Keratinocyte (primary cell): ENCODE results near the gene RBM38. TPM values are rescaled to one million over a fixed set of nuclear protein-coding genes. Genes with fewer than 3 reads are reported as not detected.

Source experiments
- DNase-seq: peaks from one replicate; pipeline ENCODE4 v3.0.0-alpha.2; 2011; ENCODE audit warnings: low read depth, missing footprints, low spot score
- FAIRE-seq: peaks from 2 replicates; lab custom pipeline; 2011; peaks lifted over from hg19 to GRCh38; lab: Jason Lieb, UNC
- H2AFZ ChIP-seq: 2 replicates; pipeline ENCODE4 v1.6.0; 2012; ENCODE audit warnings: low read length, control low read depth, inconsistent platforms; ENCODE audit not compliant: control insufficient read depth
- H3K27ac ChIP-seq: 2 replicates; pipeline ENCODE4 v1.5.1; 2011; ENCODE audit warnings: low read length; ENCODE audit not compliant: control insufficient read depth, insufficient read depth
- H3K27me3 ChIP-seq: 3 replicates; pipeline ENCODE4 v1.6.0; 2011; ENCODE audit warnings: low read length; ENCODE audit not compliant: control insufficient read depth, insufficient read depth; ENCODE audit errors: extremely low read depth
- H3K36me3 ChIP-seq, 2 experiments: 2 replicates in 1 of 2; 3 replicates in 1 of 2; pipeline ENCODE4 v1.5.1; 2011; ENCODE audit warnings: low read length in 2 of 2, mild to moderate bottlenecking in 1 of 2; ENCODE audit not compliant: control insufficient read depth in 2 of 2, insufficient read depth in 2 of 2; ENCODE audit errors: extremely low read depth in 1 of 2
- H3K4me1 ChIP-seq: 3 replicates; pipeline ENCODE4 v1.5.1; 2011; ENCODE audit warnings: low read length; ENCODE audit not compliant: control insufficient read depth, insufficient read depth; ENCODE audit errors: extremely low read depth
- H3K4me2 ChIP-seq: 3 replicates; pipeline ENCODE4 v1.6.0; 2011; ENCODE audit warnings: low read depth, low read length; ENCODE audit not compliant: control insufficient read depth, insufficient read depth; ENCODE audit errors: extremely low read depth
- H3K4me3 ChIP-seq, 3 experiments: fragments of 200-600 bp in 1 of 3; sonication (generic) in 1 of 3; 2 replicates in 2 of 3; 3 replicates in 1 of 3; pipeline ENCODE4 v1.5.1; 2011 to 2016; ENCODE audit warnings: low read length in 3 of 3, mild to moderate bottlenecking in 3 of 3, control low read depth in 2 of 3, inconsistent platforms in 1 of 3, low read depth in 1 of 3, mixed read lengths in 1 of 3, mixed run types in 1 of 3, moderate library complexity in 1 of 3; ENCODE audit not compliant: control insufficient read depth in 2 of 3, insufficient read depth in 2 of 3; ENCODE audit errors: extremely low read depth in 1 of 3
- H3K79me2 ChIP-seq: 2 replicates; pipeline ENCODE4 v1.6.0; 2012; ENCODE audit warnings: low read length; ENCODE audit not compliant: control insufficient read depth, insufficient read depth
- H3K9ac ChIP-seq: 3 replicates; pipeline ENCODE4 v1.6.0; 2011; ENCODE audit warnings: low read length; ENCODE audit not compliant: control insufficient read depth, insufficient read depth; ENCODE audit errors: extremely low read depth
- H3K9me1 ChIP-seq: 3 replicates; pipeline ENCODE4 v1.6.0; 2011; ENCODE audit warnings: low read length; ENCODE audit not compliant: control insufficient read depth, insufficient read depth; ENCODE audit errors: extremely low read depth
- H3K9me3 ChIP-seq: 2 replicates; pipeline ENCODE4 v1.5.1; 2012; ENCODE audit warnings: low read depth, low read length; ENCODE audit not compliant: control insufficient read depth
- H4K20me1 ChIP-seq: 3 replicates; pipeline ENCODE4 v1.6.0; 2011; ENCODE audit warnings: low read length; ENCODE audit not compliant: control insufficient read depth, insufficient read depth; ENCODE audit errors: extremely low read depth
- EZH2 ChIP-seq: IDR thresholded peaks from one replicate; pipeline ENCODE4 v1.6.1; 2012; ENCODE audit warnings: inconsistent platforms, mild to moderate bottlenecking, low read length, moderate library complexity
- dilution Hi-C: fragments of 300-500 bp; cut with MboI; formaldehyde crosslinking; loops from one replicate; pipeline ENCODE4 v1.7.0; 2020; ENCODE audit warnings: low sequenced_read_pairs; ENCODE audit not compliant: extremely low pct_ligation_motif_present
- polyA plus RNA-seq, 5 experiments: library from polyadenylated mRNA; depleted of rRNA in 3 of 5; stranded (reverse) in 3 of 5; stranded (forward) in 1 of 5; unstranded in 1 of 5; fragments of >200 nt; gene quantifications; 1 replicate in 1 of 5; 2 replicates in 3 of 5; 3 replicates in 1 of 5; pipeline versions ENCODE4 v1.2.1 to v1.2.3, GENCODE V29; 2011 to 2012; ENCODE audit warnings: missing spikeins in 2 of 5, low read depth in 1 of 5, low replicate concordance in 1 of 5
- TF ChIP-seq, protein P1 (sequence below), 3 experiments: IDR thresholded peaks in 1 of 3; conservative IDR thresholded peaks in 1 of 3; optimal IDR thresholded peaks in 1 of 3; 2 replicates in 2 of 3; 3 replicates in 1 of 3; pipeline versions ENCODE3 to v1.5.1; 2011; ENCODE audit warnings: low read length in 3 of 3, mild to moderate bottlenecking in 3 of 3, moderate library complexity in 2 of 3, control low read depth in 1 of 3, inconsistent platforms in 1 of 3; ENCODE audit not compliant: insufficient read depth in 2 of 3; ENCODE audit errors: extremely low read depth in 1 of 3

RBM38 gene
- polyA plus RNA-seq, 1 donor (not counting 4 experiments of a cell fraction or from before 2014, with no cell fraction given) = 5.1 TPM

DNA sequence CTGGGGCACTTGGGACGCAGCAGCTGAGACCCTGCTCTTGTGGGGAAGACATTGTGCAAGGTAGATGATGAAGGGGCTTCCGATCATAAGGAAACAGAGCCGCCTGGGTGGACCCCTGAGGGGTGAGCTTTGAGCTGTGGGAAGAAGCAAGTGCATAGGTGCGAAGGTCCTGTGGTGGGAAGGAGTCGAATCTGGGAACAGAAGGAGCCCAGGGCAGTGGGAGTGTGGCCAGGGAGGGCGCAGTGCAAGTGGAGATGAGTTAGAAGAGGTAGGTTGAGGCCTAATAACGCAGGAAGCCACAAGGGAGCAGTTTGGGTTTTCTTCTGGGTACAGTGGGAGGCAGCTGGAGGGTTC lies 10.3 kb downstream of the RBM38 start:
- dilution Hi-C loops = no loop called here
- no peak overlapping the region for H3K4me2 ChIP-seq
- H3K36me3 ChIP-seq = peaks cover 2 to 12% of the 10 kb centered on the region in 2 experiments
- no peaks in the 10 kb centered on the region for H4K20me1 ChIP-seq
- no peaks in the 10 kb centered on the region for H3K4me1 ChIP-seq
- no peak for TF ChIP-seq EZH2
- TF ChIP-seq, protein P1, sequence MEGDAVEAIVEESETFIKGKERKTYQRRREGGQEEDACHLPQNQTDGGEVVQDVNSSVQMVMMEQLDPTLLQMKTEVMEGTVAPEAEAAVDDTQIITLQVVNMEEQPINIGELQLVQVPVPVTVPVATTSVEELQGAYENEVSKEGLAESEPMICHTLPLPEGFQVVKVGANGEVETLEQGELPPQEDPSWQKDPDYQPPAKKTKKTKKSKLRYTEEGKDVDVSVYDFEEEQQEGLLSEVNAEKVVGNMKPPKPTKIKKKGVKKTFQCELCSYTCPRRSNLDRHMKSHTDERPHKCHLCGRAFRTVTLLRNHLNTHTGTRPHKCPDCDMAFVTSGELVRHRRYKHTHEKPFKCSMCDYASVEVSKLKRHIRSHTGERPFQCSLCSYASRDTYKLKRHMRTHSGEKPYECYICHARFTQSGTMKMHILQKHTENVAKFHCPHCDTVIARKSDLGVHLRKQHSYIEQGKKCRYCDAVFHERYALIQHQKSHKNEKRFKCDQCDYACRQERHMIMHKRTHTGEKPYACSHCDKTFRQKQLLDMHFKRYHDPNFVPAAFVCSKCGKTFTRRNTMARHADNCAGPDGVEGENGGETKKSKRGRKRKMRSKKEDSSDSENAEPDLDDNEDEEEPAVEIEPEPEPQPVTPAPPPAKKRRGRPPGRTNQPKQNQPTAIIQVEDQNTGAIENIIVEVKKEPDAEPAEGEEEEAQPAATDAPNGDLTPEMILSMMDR (optimal IDR thresholded peaks at IDR 0.05 in 1 of 3, IDR thresholded peaks at IDR 0.05 in 1 of 3, conservative IDR thresholded peaks at IDR 0.05 in 1 of 3; ENCODE audit: extremely low read depth in 1 of 3, insufficient read depth in 2 of 3, low read length in 3 of 3) = no peak
- H3K4me3 ChIP-seq = no peak overlapping the region
- H2AFZ ChIP-seq = no peak overlapping the region
- H3K27me3 ChIP-seq = no peaks in the 10 kb centered on the region
- H3K9me3 ChIP-seq = no peaks in the 10 kb centered on the region
- FAIRE-seq (no peak), DNase-seq (no peak)
- no peak overlapping the region for H3K9ac ChIP-seq
- H3K9me1 ChIP-seq = no peaks in the 10 kb centered on the region
- H3K79me2 ChIP-seq = no peaks in the 10 kb centered on the region
- no peak overlapping the region for H3K27ac ChIP-seq

DNA sequence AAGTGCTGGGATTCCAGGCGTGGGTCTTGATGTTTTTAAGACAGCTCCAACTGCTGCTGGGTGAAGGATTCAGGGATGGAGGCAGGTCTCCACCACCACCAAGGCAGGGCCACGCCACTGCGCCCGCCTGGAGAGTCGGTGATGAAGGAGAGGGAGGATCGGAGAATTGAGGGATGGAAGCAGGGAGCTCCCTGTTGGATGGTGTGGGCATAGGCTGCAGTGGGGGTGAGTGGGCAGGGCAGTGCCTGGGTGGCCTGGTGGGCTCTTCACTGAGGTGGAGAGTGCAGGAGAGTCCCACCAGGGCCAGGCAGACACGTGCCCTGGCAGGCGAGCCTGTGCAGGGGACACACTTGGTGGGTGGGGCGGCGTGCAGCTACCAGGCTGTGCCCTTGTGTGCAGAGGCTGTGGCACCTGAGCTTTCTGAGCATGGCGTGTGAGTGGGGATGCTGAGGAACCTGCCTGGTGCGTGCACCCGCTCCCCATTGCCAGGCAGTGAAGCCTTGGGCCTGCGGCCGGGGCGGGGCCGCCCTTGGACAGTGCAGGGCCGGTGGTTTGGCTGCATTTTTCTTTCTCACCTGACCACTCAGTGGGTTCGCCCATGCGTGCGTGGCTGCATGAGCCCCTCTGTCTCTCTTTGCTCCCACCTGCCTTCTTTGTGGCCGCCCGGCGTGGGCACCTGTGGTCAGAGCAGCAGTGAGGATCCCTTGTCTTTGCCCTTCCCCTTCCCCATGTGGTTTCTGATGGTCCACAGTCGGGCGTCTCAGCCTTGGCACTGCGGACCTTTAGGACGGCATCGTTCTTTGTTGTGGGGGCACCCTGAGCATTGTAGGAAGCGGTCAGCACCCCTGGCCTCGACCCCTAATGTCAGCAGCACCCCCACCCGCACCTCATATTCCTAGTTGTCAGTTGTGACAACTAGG lies 11.3 kb downstream of the RBM38 start:
- H3K9ac ChIP-seq = no peak overlapping the region
- FAIRE-seq = no peak

More for the DNA sequence above, 11.3 kb downstream of the RBM38 start:
- Histone ChIP-seq H3K27me3 (no peaks in the 10 kb centered on the region), H3K4me3 (no peak overlapping the region), H3K79me2 (no peaks in the 10 kb centered on the region), H3K9me1 (no peaks in the 10 kb centered on the region), H3K27ac (no peak overlapping the region), H3K4me1 (no peaks in the 10 kb centered on the region), H4K20me1 (no peaks in the 10 kb centered on the region), H2AFZ (no peak overlapping the region), H3K4me2 (no peak overlapping the region), H3K36me3 (peaks cover 0 to 12% of the 10 kb centered on the region in 2 experiments), H3K9me3 (no peaks in the 10 kb centered on the region)
- dilution Hi-C loops = no loop called here
- DNase-seq = no peak
- TF ChIP-seq, protein P1 (optimal IDR thresholded peaks at IDR 0.05 in 1 of 3, IDR thresholded peaks at IDR 0.05 in 1 of 3, conservative IDR thresholded peaks at IDR 0.05 in 1 of 3; ENCODE audit: extremely low read depth in 1 of 3, insufficient read depth in 2 of 3, low read length in 3 of 3) = no peak
- TF ChIP-seq EZH2 = no peak
